Epithelial cell of proximal tubule (primary cell): Measurements from ENCODE around the gene CEMIP. TPM values are rescaled to one million over a fixed set of nuclear protein-coding genes. Genes with fewer than 3 reads are reported as not detected.
A peak's percentile ranks its signal among the peaks of the same experiment; 100 is the strongest.

Experiments used
- DNase-seq: peaks from one replicate; pipeline ENCODE4 v3.0.0-alpha.2; 2011; ENCODE audit warnings: low read depth
- H3K4me3 ChIP-seq: 2 replicates; pipeline ENCODE4 v1.5.1; 2011; ENCODE audit warnings: low read depth, mild to moderate bottlenecking, low read length
- total RNA-seq: library from RNA; depleted of rRNA; stranded (reverse); fragments of >200 nt; gene quantifications from 2 replicates; pipeline ENCODE4 v1.2.3, GENCODE V29; 2015
- TF ChIP-seq, protein P1 (sequence below): conservative IDR thresholded peaks from 2 replicates; pipeline ENCODE4 v1.5.1; 2012; ENCODE audit warnings: low read depth, mild to moderate bottlenecking, low read length

Gene CEMIP
- total RNA-seq, 1 donor from 2014 or later: 0.06 TPM

DNA sequence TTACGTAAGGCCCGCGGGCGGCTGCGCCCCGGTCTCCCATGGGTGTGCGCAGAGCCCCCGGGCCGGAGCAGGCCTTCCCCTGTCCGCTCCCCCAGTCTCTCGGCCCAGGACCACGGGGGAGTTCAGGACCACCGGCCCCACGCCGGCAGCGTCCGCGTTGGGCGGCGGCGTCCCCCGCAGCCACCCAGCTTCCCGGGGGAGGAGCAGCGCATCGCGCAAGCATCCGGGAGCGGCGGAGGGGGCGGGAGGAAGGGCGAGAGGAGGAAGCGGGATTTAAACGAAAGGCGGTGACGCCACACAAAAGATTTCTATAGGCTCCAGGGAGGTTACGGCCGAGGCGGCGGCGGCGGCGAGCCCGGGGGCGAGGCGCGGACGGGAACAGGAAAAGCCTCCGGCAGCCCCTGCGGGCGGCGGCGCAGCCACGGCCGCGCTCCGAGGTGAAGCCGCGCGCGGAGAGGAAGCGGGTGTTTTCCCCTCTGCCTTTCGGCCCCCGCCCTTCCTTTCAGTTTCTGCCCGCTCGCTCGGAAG is 221.5 kb downstream of the CEMIP start, which contains the start of gene TLNRD1:
Gene TLNRD1, plus strand, starts transcription at position 300 of the 528 bp plus-strand sequence. CDS start 1,349 bp downstream, outside the sequence.
- H3K4me3 ChIP-seq: peak within 1 kb of the TSS; percentile 97
- no peak for DNase-seq
- TF ChIP-seq, protein P1, sequence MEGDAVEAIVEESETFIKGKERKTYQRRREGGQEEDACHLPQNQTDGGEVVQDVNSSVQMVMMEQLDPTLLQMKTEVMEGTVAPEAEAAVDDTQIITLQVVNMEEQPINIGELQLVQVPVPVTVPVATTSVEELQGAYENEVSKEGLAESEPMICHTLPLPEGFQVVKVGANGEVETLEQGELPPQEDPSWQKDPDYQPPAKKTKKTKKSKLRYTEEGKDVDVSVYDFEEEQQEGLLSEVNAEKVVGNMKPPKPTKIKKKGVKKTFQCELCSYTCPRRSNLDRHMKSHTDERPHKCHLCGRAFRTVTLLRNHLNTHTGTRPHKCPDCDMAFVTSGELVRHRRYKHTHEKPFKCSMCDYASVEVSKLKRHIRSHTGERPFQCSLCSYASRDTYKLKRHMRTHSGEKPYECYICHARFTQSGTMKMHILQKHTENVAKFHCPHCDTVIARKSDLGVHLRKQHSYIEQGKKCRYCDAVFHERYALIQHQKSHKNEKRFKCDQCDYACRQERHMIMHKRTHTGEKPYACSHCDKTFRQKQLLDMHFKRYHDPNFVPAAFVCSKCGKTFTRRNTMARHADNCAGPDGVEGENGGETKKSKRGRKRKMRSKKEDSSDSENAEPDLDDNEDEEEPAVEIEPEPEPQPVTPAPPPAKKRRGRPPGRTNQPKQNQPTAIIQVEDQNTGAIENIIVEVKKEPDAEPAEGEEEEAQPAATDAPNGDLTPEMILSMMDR: no peak

Other genes with a start within 250 kb of the CEMIP start
- 4.5 and 5.7 TPM in 2 replicates for gene ABHD17C, start 84.1 kb upstream of the CEMIP start, total RNA-seq
- 22.7 and 27.0 TPM in 2 replicates for gene MESD, start 210.4 kb downstream of the CEMIP start, total RNA-seq
- gene TLNRD1, start 221.6 kb downstream of the CEMIP start, total RNA-seq: 44.3 and 45.4 TPM in 2 replicates